Testis (tissue), 3 donors: ENCODE measurements around the gene DNAJC10. TPM values are rescaled to one million over a fixed set of nuclear protein-coding genes. Genes with fewer than 3 reads are reported as not detected.
"Not testable (repeated sequence)": the region's sequence is repeated elsewhere in the genome, so short reads cannot be mapped to it uniquely, and the experiment has no call there.

Experiments
- DNase-seq: peaks from one replicate; pipeline ENCODE4 v3.0.0-alpha.2; 2019
- H3K27ac ChIP-seq, 2 donors: fragments of 200-600 bp; sonication (generic); one replicate each; pipeline ENCODE4 v1.5.1; 2019
- H3K27me3 ChIP-seq: fragments of 200-600 bp; sonication (generic); one replicate; pipeline ENCODE4 v1.5.1; 2019
- H3K36me3 ChIP-seq: fragments of 200-600 bp; sonication (generic); one replicate; pipeline ENCODE4 v1.5.1; 2017; ENCODE audit warnings: low read depth; ENCODE audit errors: missing control alignments
- H3K4me1 ChIP-seq: fragments of 200-600 bp; sonication (generic); one replicate; pipeline ENCODE4 v1.5.1; 2019
- H3K4me3 ChIP-seq, 2 donors: fragments of 200-600 bp; sonication (generic); one replicate each; pipeline ENCODE4 v1.5.1; 2017 to 2019
- H3K9me3 ChIP-seq: fragments of 200-600 bp; sonication (generic); one replicate; pipeline ENCODE4 v1.5.1; 2017
- CTCF ChIP-seq, 3 experiments: fragments of 450-650 bp in 2 of 3; fragments of 200-600 bp in 1 of 3; sonication (generic) in 1 of 3; IDR thresholded peaks; one replicate each; pipeline ENCODE4 v1.5.1; 2016 to 2019; ENCODE audit warnings: antibody characterized with exemption in 3 of 3, mild to moderate bottlenecking in 2 of 3, moderate library complexity in 1 of 3
- POLR2A ChIP-seq: fragments of 450-650 bp; IDR thresholded peaks from one replicate; pipeline ENCODE4 v1.6.1; 2017; ENCODE audit warnings: antibody characterized with exemption, mild to moderate bottlenecking, moderate library complexity
- WGBS, 2 donors: methylation state at CpG; one replicate each; pipeline ENCODE4 v1.1.5; 2018; 5-methylcytosine and 5-hydroxymethylcytosine counted together
- intact Hi-C: fragments of 100-400 bp; cut with DNase I; formaldehyde crosslinking; loops from one replicate; pipeline ENCODE4 v1.15.1; 2023; ENCODE audit warnings: low total_unique reads
- polyA plus RNA-seq: library from polyadenylated mRNA; stranded (reverse); fragments of 350-450 nt; fragmentation: Illumina TruSeq; extraction: RNeasy Lipid Tissue Mini Kit (QIAGEN cat#74804); gene quantifications from one replicate; pipeline ENCODE4 v1.2.3, GENCODE V29; 2014; ENCODE audit warnings: low read depth, low replicate concordance; ENCODE audit not compliant: insufficient read depth
- total RNA-seq, 2 donors: library from RNA; depleted of rRNA; stranded (reverse); fragments of >200 nt; gene quantifications; one replicate each; pipeline ENCODE4 v1.2.3, GENCODE V29; 2016

The DNAJC10 gene
- total and polyA plus RNA-seq, 3 donors from 2014 or later: 51.0 to 91.3 (median 81.4) TPM

DNA sequence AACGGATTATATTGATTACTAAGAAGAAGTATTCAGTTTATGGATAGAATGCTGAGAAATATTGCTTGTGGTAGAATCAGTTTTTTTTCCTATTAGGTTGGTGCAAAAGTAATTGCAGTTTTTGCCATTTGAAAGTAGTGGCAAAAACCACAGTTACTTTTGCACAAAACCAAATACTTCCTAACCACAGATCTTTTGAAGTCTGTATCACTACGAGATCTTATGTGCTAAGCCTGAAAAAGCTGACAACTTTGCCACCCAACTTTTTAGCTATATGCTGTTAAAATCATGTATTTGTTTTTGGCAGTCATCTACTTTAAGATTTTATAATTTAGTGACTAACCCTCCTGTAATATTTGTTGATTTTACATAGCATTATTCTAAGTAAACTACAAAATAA is 24.6 kb downstream of the DNAJC10 start:
- intact Hi-C loops: no loop called here
- no peak for DNase-seq
- TF ChIP-seq CTCF (IDR thresholded peaks at IDR 0.05): no peak
- no peak for TF ChIP-seq POLR2A
- 89 to 95% methylated on average over 2 of the region's 2 CpGs for WGBS, 2 donors
- Histone ChIP-seq H3K9me3 (no peaks in the 10 kb centered on the region), H3K27ac (no peak overlapping the region), H3K27me3 (no peaks in the 10 kb centered on the region), H3K4me1 (no peaks in the 10 kb centered on the region), H3K4me3 (no peak overlapping the region), H3K36me3 (no peaks in the 10 kb centered on the region)

GRCh38 chr2:182741620-182742019 is 25.6 kb downstream of the DNAJC10 start:
- no peak overlapping the region for H3K27ac ChIP-seq
- 90 to 93% methylated on average over 2 of the region's 2 CpGs for WGBS, 2 donors
- H3K27me3 ChIP-seq: no peaks in the 10 kb centered on the region
- no peak for DNase-seq
- no peaks in the 10 kb centered on the region for H3K4me1 ChIP-seq
- H3K9me3 ChIP-seq: no peaks in the 10 kb centered on the region
- TF ChIP-seq CTCF (IDR thresholded peaks at IDR 0.05): no peak
- no peak for TF ChIP-seq POLR2A
- no peaks in the 10 kb centered on the region for H3K36me3 ChIP-seq
- intact Hi-C loops: no loop called here
- H3K4me3 ChIP-seq: no peak overlapping the region

GRCh38 chr2:182744490-182744889 is 28.4 kb downstream of the DNAJC10 start:
- Histone ChIP-seq H3K36me3 (no peaks in the 10 kb centered on the region), H3K9me3 (no peaks in the 10 kb centered on the region), H3K27me3 (no peaks in the 10 kb centered on the region), H3K27ac (no peak overlapping the region), H3K4me1 (no peaks in the 10 kb centered on the region), H3K4me3 (no peak overlapping the region)
- 71 to 76% methylated on average over 2 of the region's 2 CpGs for WGBS, 2 donors
- no peak for TF ChIP-seq POLR2A
- TF ChIP-seq CTCF (IDR thresholded peaks at IDR 0.05): no peak
- DNase-seq: no peak
- intact Hi-C loops: no loop called here

- no peaks in the 10 kb centered on the region for H3K9me3 ChIP-seq
- no peak overlapping the region for H3K27ac ChIP-seq
- no peak for DNase-seq
- TF ChIP-seq POLR2A (no peak), CTCF (IDR thresholded peaks at IDR 0.05) (no peak)
- H3K4me1 ChIP-seq: no peaks in the 10 kb centered on the region
- H3K4me3 ChIP-seq: no peak overlapping the region
- WGBS, 2 donors: 78 to 83% methylated on average over 2 of the region's 2 CpGs
- intact Hi-C loops: no loop called here
- H3K27me3 ChIP-seq: no peaks in the 10 kb centered on the region
- H3K36me3 ChIP-seq: no peaks in the 10 kb centered on the region
Measured at GRCh38 chr2:182745061-182745460, 29.0 kb downstream of the DNAJC10 start.

- H3K9me3 ChIP-seq, intact Hi-C loops, DNase-seq, H3K4me3 ChIP-seq, H3K27ac ChIP-seq, H3K4me1 ChIP-seq, H3K36me3 ChIP-seq, H3K27me3 ChIP-seq: not testable (repeated sequence)
- 95 to 97% methylated on average over 3 of the region's 3 CpGs for WGBS, 2 donors
Measured at GRCh38 chr2:182745894-182746293, 29.8 kb downstream of the DNAJC10 start.
